Upper lobe of left lung (tissue), 6 donors: ENCODE measurements around the gene DELE1. TPM values are rescaled to one million over a fixed set of nuclear protein-coding genes. Genes with fewer than 3 reads are reported as not detected.

Experiments
- ATAC-seq, 2 donors: fragments of 200-7000 bp; cut with Tn5 transposase; one replicate each; pipeline ENCODE4 v1.9.1; 2022; ENCODE audit warnings: mild to moderate bottlenecking in 2 of 2, moderate library complexity in 2 of 2; ENCODE audit not compliant: low FRiP score in 2 of 2
- DNase-seq, 2 donors: peaks; one replicate each; pipeline ENCODE4 v3.0.0-alpha.2; 2019 to 2020
- H3K27ac ChIP-seq, 4 donors: fragments of 200-600 bp; sonication (generic); one replicate each; pipeline ENCODE4 v1.5.1; 2016 to 2019
- H3K27me3 ChIP-seq, 4 donors: fragments of 200-600 bp; sonication (generic); one replicate each; pipeline ENCODE4 v1.5.1; 2017 to 2019
- H3K36me3 ChIP-seq, 4 donors: fragments of 200-600 bp; sonication (generic); one replicate each; pipeline ENCODE4 v1.5.1; 2016 to 2019
- H3K4me1 ChIP-seq, 4 donors: fragments of 200-600 bp; sonication (generic); one replicate each; pipeline ENCODE4 v1.5.1; 2018 to 2019
- H3K4me3 ChIP-seq, 4 donors: fragments of 200-600 bp; sonication (generic); one replicate each; pipeline ENCODE4 v1.5.1; 2017 to 2019; ENCODE audit warnings: mild to moderate bottlenecking in 2 of 4, moderate library complexity in 1 of 4
- H3K9me3 ChIP-seq, 4 donors: fragments of 200-600 bp; sonication (generic); one replicate each; pipeline ENCODE4 v1.5.1; 2018 to 2019
- CTCF ChIP-seq, 6 experiments: fragments of 450-650 bp in 4 of 6; fragments of 200-600 bp in 2 of 6; sonication (generic) in 2 of 6; IDR thresholded peaks; one replicate each; pipeline ENCODE4 v1.5.1; 2016 to 2019; ENCODE audit warnings: antibody characterized with exemption in 6 of 6
- EP300 ChIP-seq, 4 donors: sonication (generic); formaldehyde crosslinking; IDR thresholded peaks; one replicate each; pipeline ENCODE4 v1.5.1; 2017; ENCODE audit warnings: antibody characterized with exemption in 4 of 4, control low read depth in 2 of 4
- POLR2A ChIP-seq, 4 donors: fragments of 450-650 bp; IDR thresholded peaks; one replicate each; pipeline ENCODE4 v1.5.1; 2016 to 2017; ENCODE audit warnings: antibody characterized with exemption in 4 of 4, mild to moderate bottlenecking in 2 of 4
- POLR2AphosphoS5 ChIP-seq, 2 donors: sonication (generic); formaldehyde crosslinking; IDR thresholded peaks; one replicate each; pipeline ENCODE4 v1.5.1; 2017; ENCODE audit warnings: antibody characterized with exemption in 2 of 2
- WGBS, 2 donors: methylation state at CpG; one replicate each; pipeline ENCODE4 v1.1.5; 2017 to 2018; 5-methylcytosine and 5-hydroxymethylcytosine counted together
- total RNA-seq, 6 donors: library from RNA; depleted of rRNA in 4 of 6; stranded (reverse); fragments of >200 nt in 4 of 6; gene quantifications; one replicate each; pipeline versions ENCODE4 v1.1.0 to v1.2.1, GENCODE V29; 2016 to 2021
- donor health status: DM: no; HTN: no; CAD: no; lungs with moderate emphysema.
- donor health status: DM: no; HTN: yes; CAD: no; lungs with severe emphysema.

The DELE1 gene
- total RNA-seq, 6 donors from 2014 or later = 59.4 to 151 (median 87.5) TPM

GRCh38 chr5:141960449-141961323 lies 37.0 kb downstream of the DELE1 start:
- Histone ChIP-seq H3K9me3 (no peaks in the 10 kb centered on the region), H3K4me1 (peaks cover 29 to 44% (median 34%) of the 10 kb centered on the region in 4 donors), H3K36me3 (no peaks in the 10 kb centered on the region), H3K4me3 (no peak overlapping the region), H3K27ac (peak overlapping the region; percentile 45 to 79 (median 60)), H3K27me3 (no peaks in the 10 kb centered on the region)
- 24 to 28% methylated on average over 14 of the region's 14 CpGs for WGBS, 2 donors
- peak; percentile 85 to 91 for ATAC-seq
- TF ChIP-seq CTCF (IDR thresholded peaks at IDR 0.05) (peak; percentile 79 to 89 (median 88)), POLR2A (IDR thresholded peaks at IDR 0.05) (no peak), EP300 (IDR thresholded peaks at IDR 0.05) (no peak), POLR2AphosphoS5 (IDR thresholded peaks at IDR 0.05) (peak in 1 of 2 donors; percentile 19)
- peak in 1 of 2 donors; percentile 92 for DNase-seq

GRCh38 chr5:141961466-141961865 lies 37.8 kb downstream of the DELE1 start:
- no peaks in the 10 kb centered on the region for H3K9me3 ChIP-seq
- H3K27ac ChIP-seq = peak overlapping the region in 1 of 4 donors; percentile 70
- ATAC-seq (no peak), DNase-seq (no peak)
- peaks cover 29 to 44% (median 34%) of the 10 kb centered on the region in 4 donors for H3K4me1 ChIP-seq
- no peak overlapping the region for H3K4me3 ChIP-seq
- WGBS, 2 donors = 92 to 93% methylated on average over 3 of the region's 3 CpGs
- H3K36me3 ChIP-seq = no peaks in the 10 kb centered on the region
- TF ChIP-seq EP300 (IDR thresholded peaks at IDR 0.05) (no peak), POLR2A (IDR thresholded peaks at IDR 0.05) (no peak), CTCF (IDR thresholded peaks at IDR 0.05) (no peak), POLR2AphosphoS5 (IDR thresholded peaks at IDR 0.05) (no peak)
- H3K27me3 ChIP-seq = no peaks in the 10 kb centered on the region

- no peak for TF ChIP-seq CTCF (IDR thresholded peaks at IDR 0.05)
- ATAC-seq (no peak), DNase-seq (no peak)
- Histone ChIP-seq H3K4me1 (peaks cover 23 to 34% (median 25%) of the 10 kb centered on the region in 4 donors), H3K27ac (no peak overlapping the region), H3K27me3 (no peaks in the 10 kb centered on the region), H3K4me3 (no peak overlapping the region), H3K9me3 (no peaks in the 10 kb centered on the region), H3K36me3 (no peaks in the 10 kb centered on the region)
- WGBS, 2 donors = 55 to 61% methylated on average over 3 of the region's 3 CpGs
Observed at GRCh38 chr5:141963701-141964100, 40.0 kb downstream of the DELE1 start.

GRCh38 chr5:141965071-141965470 lies 41.4 kb downstream of the DELE1 start:
- DNase-seq (no peak), ATAC-seq (no peak)
- TF ChIP-seq EP300 (IDR thresholded peaks at IDR 0.05) (no peak), CTCF (IDR thresholded peaks at IDR 0.05) (no peak), POLR2A (IDR thresholded peaks at IDR 0.05) (no peak), POLR2AphosphoS5 (IDR thresholded peaks at IDR 0.05) (no peak)
- Histone ChIP-seq H3K4me3 (no peak overlapping the region), H3K27me3 (no peaks in the 10 kb centered on the region), H3K4me1 (peaks cover 16 to 29% (median 19%) of the 10 kb centered on the region in 4 donors), H3K27ac (no peak overlapping the region), H3K9me3 (no peaks in the 10 kb centered on the region), H3K36me3 (no peaks in the 10 kb centered on the region)
- WGBS, 2 donors = 74 to 87% methylated on average over 7 of the region's 7 CpGs
